Prostate gland (tissue), 2 donors: ENCODE results near the gene SRGAP2C.
"Not testable (repeated sequence)": the region's sequence is repeated elsewhere in the genome, so short reads cannot be mapped to it uniquely, and the experiment has no call there.

Experiments
- POLR2A ChIP-seq: fragments of 450-650 bp; IDR thresholded peaks from one replicate; pipeline ENCODE4 v1.6.1; 2016; ENCODE audit warnings: antibody characterized with exemption, mild to moderate bottlenecking
- TF ChIP-seq, protein P1 (sequence below), 4 experiments: fragments of 200-600 bp in 2 of 4; fragments of 450-650 bp in 2 of 4; sonication (generic) in 2 of 4; IDR thresholded peaks; 1 replicate in 3 of 4; 2 replicates in 1 of 4; pipeline ENCODE4 v1.5.1; 2016 to 2019; ENCODE audit warnings: antibody characterized with exemption in 4 of 4, mild to moderate bottlenecking in 2 of 4, moderate library complexity in 2 of 4

DNA sequence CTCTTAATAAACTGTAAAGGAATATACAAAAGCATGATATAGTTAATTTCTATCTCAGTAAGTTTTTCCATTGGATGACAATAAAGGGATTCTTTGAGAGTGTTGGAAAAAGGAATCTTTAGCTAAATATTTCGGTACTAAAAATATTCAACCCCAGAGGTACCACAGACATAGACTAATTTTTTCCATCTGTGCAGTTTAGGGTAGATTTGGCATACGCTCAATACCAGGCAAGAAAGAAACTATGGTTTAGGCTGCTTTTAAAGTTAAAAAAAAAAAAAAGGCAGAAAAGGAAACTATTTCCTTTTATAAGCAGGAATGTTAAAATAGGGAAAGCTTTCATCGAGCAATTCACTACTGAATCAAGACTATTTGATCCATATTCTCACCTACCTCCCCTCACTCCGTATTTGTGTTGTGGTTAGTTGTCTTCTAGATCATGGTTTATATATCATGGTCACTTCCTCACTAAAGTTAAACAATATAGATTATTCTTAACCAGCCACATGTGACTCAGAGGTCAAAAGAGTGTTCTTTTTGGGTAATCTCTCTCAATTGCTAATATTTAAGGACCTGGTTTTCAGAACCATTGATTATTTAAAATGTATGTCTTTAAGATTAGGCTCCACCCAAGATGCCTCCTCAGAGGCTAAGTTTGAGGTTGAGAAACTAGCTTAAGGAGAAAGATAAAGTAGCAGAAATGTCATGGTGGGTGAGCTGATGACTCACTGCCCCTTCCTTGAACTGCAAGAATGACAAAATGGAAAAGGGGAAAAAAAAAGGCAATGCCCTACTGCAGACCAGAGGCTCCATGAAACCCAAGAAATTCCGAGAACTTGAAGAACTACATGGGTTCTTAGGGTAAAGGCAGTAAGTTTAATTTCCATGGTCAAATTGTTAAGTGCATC is 20.7 kb upstream of the SRGAP2C start:
- TF ChIP-seq, protein P1, sequence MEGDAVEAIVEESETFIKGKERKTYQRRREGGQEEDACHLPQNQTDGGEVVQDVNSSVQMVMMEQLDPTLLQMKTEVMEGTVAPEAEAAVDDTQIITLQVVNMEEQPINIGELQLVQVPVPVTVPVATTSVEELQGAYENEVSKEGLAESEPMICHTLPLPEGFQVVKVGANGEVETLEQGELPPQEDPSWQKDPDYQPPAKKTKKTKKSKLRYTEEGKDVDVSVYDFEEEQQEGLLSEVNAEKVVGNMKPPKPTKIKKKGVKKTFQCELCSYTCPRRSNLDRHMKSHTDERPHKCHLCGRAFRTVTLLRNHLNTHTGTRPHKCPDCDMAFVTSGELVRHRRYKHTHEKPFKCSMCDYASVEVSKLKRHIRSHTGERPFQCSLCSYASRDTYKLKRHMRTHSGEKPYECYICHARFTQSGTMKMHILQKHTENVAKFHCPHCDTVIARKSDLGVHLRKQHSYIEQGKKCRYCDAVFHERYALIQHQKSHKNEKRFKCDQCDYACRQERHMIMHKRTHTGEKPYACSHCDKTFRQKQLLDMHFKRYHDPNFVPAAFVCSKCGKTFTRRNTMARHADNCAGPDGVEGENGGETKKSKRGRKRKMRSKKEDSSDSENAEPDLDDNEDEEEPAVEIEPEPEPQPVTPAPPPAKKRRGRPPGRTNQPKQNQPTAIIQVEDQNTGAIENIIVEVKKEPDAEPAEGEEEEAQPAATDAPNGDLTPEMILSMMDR (IDR thresholded peaks at IDR 0.05), result not testable (repeated sequence)
- not testable (repeated sequence) for TF ChIP-seq POLR2A
